Stimulated activated CD4-positive, alpha-beta T cell treated with anti-CD3 and anti-CD28 coated beads, Interleukin-15, amount 100 ng/mL, for 24 hours (primary cell): Measurements from ENCODE around the gene TMEM132D.

Source experiments
- DNase-seq: peaks from one replicate; pipeline ENCODE4 v3.0.0-alpha.2; 2020

The TMEM132D gene

DNA sequence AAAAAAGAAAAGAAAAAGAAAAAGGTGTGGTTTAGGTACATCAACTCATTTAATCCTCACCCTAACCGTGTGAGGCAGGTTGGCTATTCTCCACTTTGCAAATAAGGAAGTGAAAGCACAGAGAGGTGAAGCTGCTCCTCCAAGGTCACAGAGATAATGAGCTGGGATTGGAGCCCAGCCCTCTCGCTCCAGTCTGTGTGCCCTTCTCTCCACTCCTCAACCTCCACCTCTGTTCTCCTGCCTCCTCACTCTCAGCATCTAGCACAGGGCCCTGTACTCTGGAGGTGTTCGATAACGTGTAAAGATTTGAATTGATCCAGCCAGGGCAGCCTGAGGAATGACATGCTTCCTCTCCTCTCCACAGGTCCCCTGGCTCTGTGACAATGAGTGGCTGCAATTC lies 502.3 kb downstream of the TMEM132D start:
- DNase-seq = no peak

DNA sequence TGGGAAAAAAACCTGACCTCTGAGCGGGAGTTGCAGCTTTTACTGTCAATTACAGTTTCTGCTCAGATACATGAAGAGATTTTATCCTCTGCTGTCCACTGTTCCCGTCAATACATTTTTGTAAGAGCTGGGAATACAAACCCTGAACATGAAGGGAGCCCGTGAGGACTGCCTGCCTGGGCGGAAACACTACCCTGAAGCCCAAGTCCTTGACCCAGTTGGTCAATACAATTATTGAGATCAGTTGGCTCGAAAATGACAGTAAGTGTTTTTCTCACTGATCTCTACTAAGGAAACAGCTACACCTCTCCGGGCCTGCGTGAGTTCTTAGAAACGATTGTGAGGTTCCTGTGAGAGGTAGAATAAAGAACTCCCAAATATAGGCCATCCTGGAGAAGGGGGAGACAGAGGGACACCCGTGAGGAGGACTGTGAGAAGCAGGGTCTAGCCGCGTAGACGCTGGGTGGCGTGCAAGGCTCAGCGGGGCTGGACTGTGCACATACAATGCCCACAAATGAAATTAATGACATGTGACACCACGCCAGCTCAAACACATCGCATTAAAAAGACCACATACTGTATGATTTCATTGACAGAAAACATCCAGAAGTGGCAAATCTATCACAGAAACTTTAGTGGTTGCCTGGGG lies 509.5 kb downstream of the TMEM132D start:
- DNase-seq = no peak

DNA sequence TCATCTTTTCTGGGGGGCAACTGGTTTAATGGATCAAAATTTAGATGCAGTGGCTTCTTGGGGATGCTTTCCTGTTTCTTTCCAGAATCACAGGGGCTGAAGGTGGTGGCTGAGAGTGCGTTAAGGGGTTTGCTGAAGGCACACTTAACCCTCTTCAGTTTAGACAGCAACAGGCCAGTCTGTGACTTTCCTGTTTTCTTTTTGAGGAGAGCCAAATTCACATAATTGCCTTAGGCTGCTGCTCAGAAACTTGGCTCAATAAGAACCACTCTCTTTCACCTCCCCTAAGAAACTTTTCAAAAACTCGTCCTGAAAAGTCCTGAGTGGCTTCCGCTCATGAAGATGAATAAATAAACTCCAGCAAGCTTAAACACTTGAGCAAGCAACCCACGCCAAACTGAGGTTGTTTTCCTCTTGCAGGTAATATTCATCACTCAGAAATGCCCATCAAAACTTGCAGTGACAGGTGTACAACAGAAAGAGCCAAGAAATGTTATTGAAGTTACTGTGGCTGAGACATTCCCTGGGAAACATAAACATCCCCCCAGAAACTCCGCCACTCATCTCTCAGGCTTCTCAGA lies 510.4 kb downstream of the TMEM132D start:
- DNase-seq = no peak

DNA sequence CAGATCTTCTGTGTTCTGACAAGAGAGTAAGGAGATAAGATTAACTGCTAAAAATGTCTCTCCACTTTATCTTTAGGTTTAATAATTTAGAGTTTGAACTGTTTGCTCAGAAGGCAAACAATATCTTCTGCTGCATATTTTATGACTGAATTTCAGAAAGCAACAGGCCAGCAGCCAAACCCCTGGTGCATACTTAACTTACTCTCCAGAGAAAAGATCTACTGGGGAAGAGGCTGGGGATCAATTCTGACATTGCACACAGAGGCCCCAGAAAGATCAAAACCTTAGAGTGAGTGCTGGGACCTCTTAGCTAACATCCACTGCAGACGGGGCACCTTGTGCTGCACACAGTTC lies 518.2 kb downstream of the TMEM132D start:
- DNase-seq = no peak

DNA sequence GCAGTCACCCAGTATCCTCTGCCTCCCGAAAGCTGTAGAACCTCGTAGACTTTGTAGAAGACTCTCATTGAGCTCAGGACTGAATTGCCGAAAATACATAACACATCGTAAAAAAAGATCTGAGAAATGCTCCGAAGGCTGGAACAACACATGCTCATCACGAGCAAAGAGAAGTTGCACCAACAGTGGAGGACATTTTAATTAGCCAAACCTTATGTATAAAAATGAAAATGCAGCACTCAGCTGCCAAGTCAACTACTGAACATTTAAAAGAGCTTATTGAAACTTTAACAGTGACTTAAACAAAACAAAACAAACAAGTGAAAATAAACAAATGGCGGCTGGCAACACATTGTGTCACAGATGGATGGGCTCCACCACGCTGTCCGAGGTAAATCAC lies 519.9 kb downstream of the TMEM132D start:
- no peak for DNase-seq

DNA sequence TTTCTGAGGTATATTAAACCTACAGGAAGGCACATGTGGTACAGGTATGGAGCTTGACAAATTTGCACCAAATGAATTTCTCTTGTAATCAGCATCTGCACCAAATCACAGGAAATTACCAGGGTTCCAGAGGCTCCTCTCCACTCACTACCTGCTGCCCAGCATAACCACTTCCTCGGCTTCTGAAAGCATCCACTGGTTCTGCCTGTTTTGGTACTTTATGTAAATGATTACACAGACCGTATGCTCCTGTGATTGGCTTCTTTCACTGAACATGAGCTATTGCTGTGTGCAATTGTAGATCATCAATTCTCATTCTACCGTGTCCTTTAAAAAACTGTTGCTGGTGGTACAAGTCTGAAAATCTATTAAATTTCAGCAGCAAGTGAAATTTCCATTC lies 522.1 kb downstream of the TMEM132D start:
- no peak for DNase-seq

DNA sequence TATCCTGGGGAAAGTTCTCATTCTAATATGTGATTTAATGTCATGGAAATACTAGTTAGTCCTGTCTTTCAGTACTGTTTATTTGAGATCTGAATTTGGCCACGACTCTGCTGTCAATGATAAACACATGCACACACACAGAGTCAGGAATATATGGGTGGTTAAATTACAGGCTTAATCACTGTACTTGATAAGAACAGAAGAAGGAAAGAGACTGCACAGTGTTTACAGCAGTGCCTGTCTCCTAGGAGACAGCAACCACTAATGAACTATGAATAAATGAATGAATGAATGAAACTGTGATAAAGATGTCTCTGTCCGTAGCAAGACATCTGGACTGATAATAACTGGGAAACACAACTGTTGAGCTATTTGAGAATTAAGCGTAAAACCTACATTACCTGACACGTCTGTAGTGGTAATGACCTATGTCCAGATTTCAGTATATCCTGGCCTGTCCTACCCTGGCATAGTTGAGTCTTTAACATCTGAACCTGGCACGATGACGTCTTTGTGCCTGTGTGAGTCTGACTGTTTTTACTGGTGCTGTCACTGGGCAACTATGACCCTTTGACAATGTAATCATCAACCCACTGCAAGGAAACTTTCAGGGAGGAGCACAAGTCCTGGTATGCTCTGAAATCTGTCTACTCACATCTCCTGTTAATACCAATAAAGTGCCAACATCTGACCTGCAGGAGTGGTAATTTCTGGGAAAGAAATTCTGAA lies 524.6 kb downstream of the TMEM132D start:
- DNase-seq = no peak

DNA sequence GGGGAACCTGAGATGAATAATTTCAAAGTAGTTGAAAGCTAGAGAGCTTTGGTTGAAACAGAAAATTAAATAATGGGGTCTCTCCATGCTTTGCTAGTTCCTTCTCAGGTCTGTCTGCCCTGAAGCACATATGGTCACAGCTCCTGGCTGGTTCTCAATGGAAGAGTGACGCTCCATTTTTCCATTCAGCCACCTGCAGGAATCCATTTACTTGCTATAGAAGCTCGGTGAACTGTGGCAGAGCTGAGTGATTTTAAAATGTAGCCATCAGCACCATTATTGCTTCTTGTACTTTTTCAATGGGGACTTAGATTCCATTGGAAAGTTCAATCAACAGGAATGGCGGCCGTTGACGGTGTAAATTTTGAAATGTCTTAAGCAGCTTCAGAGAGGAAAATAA lies 525.3 kb downstream of the TMEM132D start:
- no peak for DNase-seq

DNA sequence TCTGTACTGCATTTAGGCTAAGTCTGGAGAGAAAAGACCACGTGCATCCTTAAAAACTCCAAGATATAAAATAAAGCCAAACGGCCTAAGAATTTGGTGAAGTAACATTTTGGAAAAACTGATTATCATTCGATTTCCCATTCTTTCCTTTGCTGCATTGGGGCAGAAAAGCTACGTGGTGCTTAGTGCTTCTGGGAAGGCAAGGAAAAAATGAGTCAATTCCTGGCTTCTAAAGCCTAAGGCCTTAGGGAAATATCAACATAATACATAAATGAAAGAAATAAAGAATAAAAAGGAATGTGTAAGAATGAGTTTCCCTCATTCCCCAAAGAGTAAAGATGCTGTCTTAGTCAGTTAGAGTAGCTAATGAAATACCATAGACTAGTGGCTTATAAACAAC lies 530.1 kb downstream of the TMEM132D start:
- DNase-seq = no peak

DNA sequence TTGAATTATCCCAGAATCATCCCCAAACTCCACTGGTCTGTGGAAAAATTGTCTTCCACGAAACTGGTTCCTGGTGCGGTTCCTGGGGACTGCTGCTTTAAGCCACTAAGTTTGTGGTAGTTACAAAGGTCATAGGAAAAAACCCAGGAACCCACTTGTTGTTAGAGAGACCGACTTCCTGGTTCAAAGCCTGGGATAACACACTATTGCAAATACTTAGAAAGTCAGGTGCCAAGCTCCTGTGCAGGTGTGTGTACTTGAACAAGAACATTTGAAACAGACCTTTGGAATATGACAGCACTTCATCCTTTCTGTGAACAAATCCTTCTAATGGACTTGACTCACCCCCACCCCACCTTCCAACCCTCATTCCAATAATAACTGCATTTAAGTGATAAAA lies 530.9 kb downstream of the TMEM132D start:
- DNase-seq = no peak

DNA sequence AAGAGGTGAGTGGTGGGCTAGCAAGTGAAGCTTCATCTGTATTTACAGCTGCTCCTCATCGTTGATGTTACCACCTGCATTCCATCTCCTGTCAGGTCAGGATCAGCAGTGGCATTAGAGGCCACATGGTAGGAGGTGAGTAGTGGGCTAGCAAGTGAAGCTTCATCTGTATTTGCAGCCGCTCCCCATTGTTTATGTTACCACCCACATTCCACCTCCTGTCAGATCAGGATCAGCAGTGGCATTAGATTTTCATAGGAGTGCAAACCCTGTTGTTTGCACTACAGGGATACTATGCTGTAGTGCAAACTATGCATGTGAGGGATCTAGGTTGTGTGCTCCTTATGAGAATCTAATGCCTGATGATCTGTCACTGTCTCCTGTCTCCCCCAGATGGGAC lies 531.5 kb downstream of the TMEM132D start:
- no peak for DNase-seq

DNA sequence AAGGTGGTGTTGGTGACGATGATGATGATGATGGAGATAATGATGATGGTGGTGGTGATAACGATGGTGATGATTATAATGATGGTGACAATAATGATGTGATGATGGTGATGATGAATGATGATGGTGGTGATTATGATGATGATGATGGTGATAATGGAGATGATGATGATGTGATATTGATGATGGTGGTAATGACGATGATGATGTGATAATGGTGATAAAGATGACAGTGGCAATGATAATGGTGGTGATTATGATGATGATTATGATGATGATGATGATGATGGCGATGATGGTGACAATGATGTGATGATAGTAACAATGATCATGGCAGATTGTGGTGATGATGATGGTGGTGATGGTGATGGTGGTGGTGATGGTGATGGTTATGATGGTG lies 532.6 kb downstream of the TMEM132D start:
- DNase-seq = no peak

DNA sequence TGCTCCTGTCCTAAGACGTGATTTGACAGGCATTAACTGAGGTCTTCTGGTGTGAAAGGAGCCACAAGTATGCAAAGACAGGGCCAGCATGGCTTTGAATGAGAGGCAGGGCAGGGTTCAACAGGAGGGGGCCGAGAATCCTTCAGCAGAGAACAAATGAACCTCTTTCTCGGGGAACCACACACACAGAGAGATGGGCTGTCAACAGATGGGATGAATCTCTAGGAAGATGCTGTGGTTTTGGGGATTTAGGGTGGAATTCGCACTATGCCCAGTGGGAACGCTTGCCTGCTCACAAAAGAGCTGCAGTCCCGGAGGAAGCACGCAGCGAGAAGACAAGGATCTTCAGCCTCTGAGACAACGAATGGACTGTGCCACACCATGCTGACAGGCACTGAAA lies 537.2 kb downstream of the TMEM132D start:
- no peak for DNase-seq

DNA sequence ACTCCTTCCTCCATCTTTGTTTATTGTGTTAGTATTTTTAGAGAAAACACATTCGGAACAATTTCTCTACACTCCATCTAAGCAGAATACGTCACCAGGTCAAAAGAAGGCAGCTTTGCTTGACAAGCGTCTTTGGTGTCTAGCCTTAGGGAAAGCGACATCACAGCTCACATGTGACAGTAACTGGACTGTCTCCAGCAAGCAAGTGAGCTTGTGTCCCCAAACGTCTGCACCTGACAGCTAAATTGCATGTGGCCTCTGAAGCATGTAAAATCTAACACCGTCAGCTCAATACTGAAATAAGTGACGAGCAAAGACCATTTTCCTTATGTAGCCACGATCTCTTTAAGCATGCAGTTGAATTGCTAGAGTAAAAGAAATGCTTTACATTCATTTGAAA lies 540.8 kb downstream of the TMEM132D start:
- no peak for DNase-seq

DNA sequence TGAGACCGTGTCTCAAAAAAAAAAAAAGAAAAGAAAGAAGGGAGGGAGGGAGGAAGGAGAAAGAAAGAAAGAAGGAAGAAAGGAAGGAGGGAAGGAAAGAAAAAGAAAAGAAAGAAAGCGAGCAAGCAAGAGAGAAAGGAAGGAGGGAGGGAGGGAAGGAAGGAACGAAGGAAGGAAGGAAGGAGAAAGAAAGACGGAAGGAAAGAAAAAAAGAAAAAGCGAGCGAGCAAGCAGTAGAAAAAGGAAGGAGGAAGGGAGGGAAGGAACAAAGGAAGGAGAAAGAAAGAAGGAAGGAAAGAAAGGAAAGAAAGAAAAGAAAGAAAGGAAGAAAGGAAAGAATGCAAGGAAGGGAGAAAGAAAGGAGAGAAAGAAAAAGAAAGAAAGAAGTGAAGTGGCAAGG lies 546.6 kb downstream of the TMEM132D start:
- no peak for DNase-seq

DNA sequence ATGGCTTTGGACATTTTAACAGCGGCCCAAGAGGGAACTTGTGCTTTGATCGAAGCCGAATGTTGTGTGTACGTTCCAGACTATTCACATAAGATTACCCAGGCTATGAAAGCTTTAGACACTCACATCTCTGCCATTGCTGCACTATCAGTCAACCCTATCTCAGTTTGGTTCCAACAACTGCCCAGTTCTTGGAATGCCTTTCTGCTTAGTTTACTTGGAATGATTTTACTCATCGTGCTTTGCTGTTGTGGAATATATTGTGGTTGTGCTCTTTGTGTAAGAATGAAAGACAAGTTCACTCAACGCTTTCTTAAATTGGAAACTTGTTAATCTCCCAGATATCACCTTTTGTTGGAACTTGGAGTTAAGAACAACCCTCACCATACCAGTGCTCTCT lies 552.3 kb downstream of the TMEM132D start:
- DNase-seq = no peak

DNA sequence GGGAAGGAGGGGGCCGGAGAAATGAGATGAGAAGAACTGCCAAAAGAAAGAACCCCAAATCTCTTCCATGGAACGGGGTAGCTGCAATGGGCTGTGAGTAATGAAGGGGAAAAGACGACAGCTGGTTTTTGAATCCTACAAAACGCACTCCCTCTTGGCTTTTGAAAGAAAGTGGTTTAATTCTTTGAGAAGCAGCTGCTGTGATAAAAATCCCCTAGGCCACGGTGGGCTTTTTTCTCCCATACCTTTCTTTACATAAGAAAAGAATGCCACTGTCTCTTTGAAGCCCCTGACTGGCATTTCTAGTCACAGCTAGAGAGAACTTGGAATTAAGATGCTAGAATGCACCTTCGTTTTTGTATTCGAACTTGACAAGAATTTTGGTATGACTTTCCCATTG lies 564.5 kb downstream of the TMEM132D start:
- DNase-seq = no peak

DNA sequence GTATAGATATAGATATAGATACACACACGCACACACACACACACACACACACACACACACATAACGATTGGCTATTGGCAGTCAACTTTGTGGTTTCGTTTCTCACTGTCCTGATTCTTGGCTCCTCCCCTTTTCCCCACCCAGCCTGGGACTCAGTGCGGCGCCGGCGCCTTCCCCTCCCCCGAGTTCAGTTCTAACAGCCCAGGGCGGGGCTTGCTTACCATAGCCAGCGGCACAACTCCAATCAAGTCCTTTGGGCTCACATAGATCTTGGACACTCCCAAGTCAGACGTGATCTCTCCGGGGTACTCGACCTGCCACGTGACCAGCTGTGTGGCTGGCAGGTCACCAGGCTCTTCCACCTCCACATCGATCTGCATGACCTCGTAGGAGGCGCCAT lies 566.4 kb downstream of the TMEM132D start:
- DNase-seq = no peak

DNA sequence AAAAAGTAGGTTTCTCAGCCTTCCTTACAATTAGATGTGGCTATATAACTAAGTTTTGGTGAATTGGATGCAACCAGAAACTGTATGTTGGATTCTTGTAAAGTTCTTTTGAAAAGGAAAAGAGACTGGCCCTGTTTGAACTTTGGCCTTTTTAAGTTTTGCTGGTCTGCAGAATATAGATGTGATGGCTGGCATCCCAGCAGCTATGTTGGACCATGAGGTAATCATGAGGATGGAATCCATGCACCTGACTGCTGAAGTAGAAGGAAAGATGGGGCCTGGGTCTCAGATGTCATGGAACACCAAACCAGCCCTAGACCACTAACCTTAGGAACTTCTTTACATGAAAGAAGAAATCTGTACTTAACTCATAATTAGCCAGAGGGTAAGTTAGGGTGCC lies 568.1 kb downstream of the TMEM132D start:
- no peak for DNase-seq

DNA sequence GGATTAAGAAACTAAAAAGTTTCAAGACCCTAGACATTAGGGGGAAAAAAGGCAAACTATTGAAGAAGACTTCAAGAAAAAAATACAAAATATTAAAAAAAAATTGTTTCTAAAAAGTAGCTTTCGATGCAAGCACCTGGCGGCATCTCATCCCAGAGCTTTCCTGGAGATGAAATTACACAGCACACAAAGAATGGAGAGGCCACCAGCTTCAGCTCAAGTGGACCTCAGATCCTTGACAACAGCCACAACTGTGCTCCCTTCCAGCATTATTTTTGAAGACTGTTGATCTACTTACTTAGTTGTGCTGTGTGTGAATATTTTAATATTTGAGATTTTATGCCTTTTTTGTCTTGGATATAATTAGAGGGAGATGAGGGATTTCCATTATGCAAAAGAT lies 571.5 kb downstream of the TMEM132D start:
- no peak for DNase-seq

DNA sequence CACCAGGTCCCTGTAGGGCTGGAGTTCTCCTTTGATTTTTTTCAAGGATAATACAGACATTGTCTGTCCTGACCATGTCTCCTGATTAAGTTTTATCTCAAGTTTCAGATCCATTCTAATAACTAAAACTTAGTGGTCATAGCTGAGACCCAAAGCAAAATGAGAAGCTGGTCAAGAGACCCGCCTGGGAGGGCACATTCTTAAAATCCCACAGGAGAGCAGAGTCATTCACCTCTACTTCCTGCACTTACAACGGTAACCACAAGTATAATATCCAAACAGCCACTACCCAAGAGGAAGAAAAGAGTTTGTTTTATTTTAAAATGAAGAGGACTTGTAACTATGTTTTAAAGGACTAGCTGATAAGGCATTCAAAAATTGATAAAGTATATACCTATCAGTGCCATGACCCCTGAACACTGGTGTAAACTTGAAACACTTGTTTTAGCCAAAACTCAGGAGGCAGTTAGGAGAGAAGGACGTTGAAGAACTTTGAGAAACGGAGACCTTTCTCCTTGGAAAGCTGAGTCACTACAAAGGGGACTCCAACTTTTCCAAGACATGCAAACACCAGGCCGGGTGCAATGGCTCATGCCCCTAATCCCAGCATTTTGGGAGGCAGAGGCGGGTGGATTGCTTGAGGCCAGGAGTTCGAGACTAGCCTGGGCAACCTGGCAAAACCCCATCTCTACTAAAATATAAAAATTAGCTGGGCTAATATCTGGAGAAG lies 572.3 kb downstream of the TMEM132D start:
- DNase-seq = no peak

DNA sequence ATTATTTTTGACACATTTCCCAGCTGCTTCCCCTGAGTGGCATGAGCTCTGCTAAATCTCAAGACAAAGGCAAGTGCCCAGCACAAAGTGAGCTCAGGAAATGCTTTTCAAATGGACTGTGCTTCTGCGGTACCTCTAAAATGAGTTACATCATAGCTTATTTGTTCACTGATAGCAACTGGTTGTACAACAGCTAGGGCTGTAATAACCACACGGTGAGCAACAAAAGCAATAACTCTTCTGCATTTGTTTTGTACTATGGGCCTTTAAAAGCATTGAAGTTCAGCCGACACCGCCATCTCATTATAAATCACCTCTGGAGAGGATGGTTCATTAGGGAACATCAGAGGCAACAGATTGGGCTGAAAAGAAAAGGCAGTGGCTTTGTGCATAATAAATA lies 575.6 kb downstream of the TMEM132D start:
- no peak for DNase-seq

DNA sequence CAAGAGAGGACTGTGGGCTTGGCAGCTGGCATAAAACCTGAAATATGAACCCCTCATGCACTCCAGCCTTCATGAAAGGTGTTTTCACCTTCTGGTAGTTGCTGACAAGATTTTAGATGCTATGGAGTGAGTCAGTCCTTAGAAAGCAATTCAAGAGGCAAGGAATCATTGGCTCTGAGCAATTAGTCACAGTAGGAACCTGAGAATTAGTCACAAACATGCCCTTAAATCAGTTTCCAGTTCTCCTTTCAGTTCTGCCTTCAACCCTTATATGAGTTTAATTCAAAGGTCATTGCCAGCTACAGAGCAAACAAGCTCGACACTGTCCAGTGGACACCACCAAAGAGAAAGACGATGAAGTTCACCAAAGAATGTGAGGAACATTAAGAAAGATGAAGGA lies 578.3 kb downstream of the TMEM132D start:
- DNase-seq = no peak

DNA sequence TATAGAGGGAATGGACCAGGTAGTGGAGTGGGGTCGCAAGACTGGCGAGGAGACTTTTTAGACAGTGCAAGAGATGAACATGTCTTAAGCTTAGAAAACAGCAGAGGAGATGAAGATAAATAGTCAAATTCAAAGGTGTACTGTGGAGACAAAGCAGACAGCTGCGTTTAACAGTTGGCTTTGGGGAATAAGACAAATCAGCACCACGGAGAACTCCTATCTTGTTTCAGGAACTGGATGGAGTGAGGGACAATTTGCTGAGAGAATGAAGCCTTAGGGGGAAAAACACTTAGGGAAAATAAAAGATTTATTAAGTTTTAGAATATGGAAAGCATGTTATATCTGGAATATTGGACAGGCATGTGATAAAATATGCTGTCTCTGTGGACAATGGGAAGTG lies 591.8 kb downstream of the TMEM132D start:
- no peak for DNase-seq
